Measurements from ENCODE around the gene YWHAE.
"Not testable (repeated sequence)": the region's sequence is repeated elsewhere in the genome, so short reads cannot be mapped to it uniquely, and the experiment has no call there.

Gene YWHAE

GRCh38 chr17:1324201-1324771, 75.7 kb downstream of the YWHAE start:
- no peak for FAIRE-seq

- FAIRE-seq = no peak
Measured at GRCh38 chr17:1323336-1323735, 76.7 kb downstream of the YWHAE start.

- FAIRE-seq = no peak
Measured at GRCh38 chr17:1322480-1322879, 77.5 kb downstream of the YWHAE start.

GRCh38 chr17:1322014-1322428, 78.0 kb downstream of the YWHAE start:
- FAIRE-seq = no peak

- no peak for FAIRE-seq
Measured at GRCh38 chr17:1315891-1316403, 84.1 kb downstream of the YWHAE start.

GRCh38 chr17:1315409-1315808, 84.6 kb downstream of the YWHAE start:
- FAIRE-seq = no peak

GRCh38 chr17:1313270-1314005, 86.6 kb downstream of the YWHAE start:
- FAIRE-seq = no peak

- no peak for FAIRE-seq
Measured at GRCh38 chr17:1312261-1312870, 87.7 kb downstream of the YWHAE start.

- not testable (repeated sequence) for FAIRE-seq
Measured at GRCh38 chr17:1307829-1308228, 92.2 kb downstream of the YWHAE start.

GRCh38 chr17:1304962-1305563, 95.0 kb downstream of the YWHAE start:
- no peak for FAIRE-seq

- FAIRE-seq = no peak
Measured at GRCh38 chr17:1304522-1304921, 95.5 kb downstream of the YWHAE start.

- FAIRE-seq = no peak
Measured at GRCh38 chr17:1302761-1303160, 97.3 kb downstream of the YWHAE start.

GRCh38 chr17:1301546-1301945, 98.5 kb downstream of the YWHAE start:
- no peak for FAIRE-seq

- no peak for FAIRE-seq
Measured at GRCh38 chr17:1300371-1300905, 99.6 kb downstream of the YWHAE start.

GRCh38 chr17:1299552-1300370, 100.3 kb downstream of the YWHAE start:
- no peak for FAIRE-seq

- FAIRE-seq = no peak
Measured at GRCh38 chr17:1298606-1299005, 101.4 kb downstream of the YWHAE start.
